K562 (cell line): Measurements from ENCODE around the gene SMURF1. TPM values are rescaled to one million over a fixed set of nuclear protein-coding genes. Genes with fewer than 3 reads are reported as not detected.

Source experiments
- ATAC-seq: fragments of 200-7000 bp; cut with Tn5 transposase; 3 replicates; pipeline ENCODE4 v1.9.1; 2020; ENCODE audit warnings: moderate library complexity
- BruUV-seq: library from RNA; stranded (reverse); fragments of 400-500 nt; replicated peaks from 2 replicates; lab custom pipeline; 2021; lab: Mats Ljungman, UMichigan
- CTCF ChIA-PET: fragments of 300-600 bp; formaldehyde crosslinking; extraction: SDS; loops from one replicate; lab custom pipeline; 2021; ENCODE audit warnings: low intra/inter-chr PET ratio; lab: Yijun Ruan, JAX
- POLR2A ChIA-PET: fragments of 300-600, 350-650 bp; sonication (Branson Sonifier 250); formaldehyde crosslinking; extraction: SDS; loops from one replicate; lab custom pipeline; 2021; ENCODE audit warnings: antibody characterized with exemption, inconsistent platforms; lab: Yijun Ruan, JAX
- DNase-seq, 4 experiments: peaks; one replicate each; pipeline versions ENCODE4 v3.0.0 to v3.0.0-alpha.2; 2011 to 2018; ENCODE audit warnings: low spot score in 3 of 4, mixed read lengths in 3 of 4; ENCODE audit errors: extremely low read depth in 1 of 4
- FAIRE-seq: peaks from 2 replicates; lab custom pipeline; 2011; peaks lifted over from hg19 to GRCh38; lab: Jason Lieb, UNC
- H2AFZ ChIP-seq: 2 replicates; pipeline ENCODE4 v1.6.0; 2011; ENCODE audit warnings: low read depth, low read length, control low read depth, inconsistent platforms
- H3K27ac ChIP-seq: fragments of 200-600 bp; 3 replicates; pipeline ENCODE4 v1.8.0; 2011; ENCODE audit warnings: low read depth, mild to moderate bottlenecking, control low read depth, inconsistent platforms, low read length, moderate library complexity, mixed read lengths; ENCODE audit errors: extremely low read depth
- H3K27me3 ChIP-seq, 2 experiments: fragments of 300-600 bp in 1 of 2; 2 replicates in 1 of 2; 3 replicates in 1 of 2; pipeline versions ENCODE4 v1.6.0 to v1.8.0; 2011; ENCODE audit warnings: inconsistent platforms in 2 of 2, low read length in 2 of 2, mild to moderate bottlenecking in 1 of 2, mixed read lengths in 1 of 2, moderate library complexity in 1 of 2; ENCODE audit not compliant: control insufficient read depth in 2 of 2, insufficient read depth in 2 of 2
- H3K36me3 ChIP-seq: fragments of 300-600 bp; 3 replicates; pipeline ENCODE4 v1.8.0; 2011; ENCODE audit warnings: mild to moderate bottlenecking, low read length, inconsistent platforms; ENCODE audit not compliant: control insufficient read depth, insufficient read depth
- H3K4me1 ChIP-seq, 2 experiments: fragments of 200-600 bp in 1 of 2; replicated peaks in 1 of 2; 2 replicates in 1 of 2; 3 replicates in 1 of 2; pipeline versions ENCODE4 v1.5.1 to v1.8.0; 2011; ENCODE audit warnings: inconsistent platforms in 2 of 2, low read length in 2 of 2, mild to moderate bottlenecking in 1 of 2, mixed read lengths in 1 of 2, moderate library complexity in 1 of 2; ENCODE audit not compliant: control insufficient read depth in 2 of 2, insufficient read depth in 2 of 2
- H3K4me2 ChIP-seq: 2 replicates; pipeline ENCODE4 v1.6.1; 2011; ENCODE audit warnings: low read length, control low read depth, inconsistent platforms, mixed read lengths; ENCODE audit not compliant: insufficient read depth
- H3K4me3 ChIP-seq: fragments of 200-600 bp; sonication (generic), shearing (Covaris generic); 2 replicates; pipeline ENCODE4 v1.5.1; 2016; ENCODE audit warnings: control low read depth, inconsistent platforms
- H3K79me2 ChIP-seq: fragments of 200-600 bp; 3 replicates; pipeline ENCODE4 v1.8.0; 2011; ENCODE audit warnings: low read length, inconsistent platforms; ENCODE audit not compliant: control insufficient read depth, insufficient read depth
- H3K9ac ChIP-seq, 2 experiments: 2 replicates each; pipeline versions ENCODE4 v1.6.0 to v1.6.1; 2011; ENCODE audit warnings: low read depth in 2 of 2, low read length in 2 of 2, control low read depth in 1 of 2, inconsistent platforms in 1 of 2, mild to moderate bottlenecking in 1 of 2, mixed read lengths in 1 of 2; ENCODE audit not compliant: insufficient read depth in 1 of 2
- H3K9me1 ChIP-seq: one replicate; pipeline ENCODE4 v1.6.0; 2011; ENCODE audit warnings: inconsistent platforms, mild to moderate bottlenecking, low read length, moderate library complexity; ENCODE audit not compliant: control insufficient read depth, insufficient read depth
- H3K9me3 ChIP-seq: replicated peaks from 2 replicates; pipeline ENCODE4 v1.5.1; 2011; ENCODE audit warnings: low read depth, low read length, inconsistent platforms; ENCODE audit not compliant: control insufficient read depth, insufficient read depth
- H4K20me1 ChIP-seq: replicated peaks from 2 replicates; pipeline ENCODE4 v1.6.1; 2011; ENCODE audit warnings: low read length, inconsistent platforms, mixed read lengths; ENCODE audit not compliant: control insufficient read depth, insufficient read depth
- ARID4B ChIP-seq: sonication (generic); formaldehyde crosslinking; IDR thresholded peaks from 2 replicates; pipeline ENCODE4 v1.8.0; 2022; ENCODE audit warnings: mild to moderate bottlenecking, missing genetic modification reagents
- CREB3 ChIP-seq: fragments of 450-650 bp; conservative IDR thresholded peaks from 2 replicates; pipeline ENCODE4 v1.6.1; 2016; ENCODE audit warnings: missing genetic modification characterization, low read depth, mild to moderate bottlenecking, missing compliant biosample characterization, moderate library complexity
- CREM ChIP-seq: IDR thresholded peaks from 2 replicates; pipeline ENCODE4 v1.6.1; 2014; ENCODE audit warnings: antibody characterized with exemption, low read depth
- ESRRA ChIP-seq: fragments of 450-650 bp; IDR thresholded peaks from 2 replicates; pipeline ENCODE4 v1.6.1; 2014; ENCODE audit warnings: low read depth, mild to moderate bottlenecking, moderate library complexity, borderline replicate concordance
- GATAD2B ChIP-seq: fragments of 450-650 bp; IDR thresholded peaks from 2 replicates; pipeline ENCODE4 v1.6.1; 2017; ENCODE audit warnings: mild to moderate bottlenecking, borderline replicate concordance
- HBP1 ChIP-seq: fragments of 450-650 bp; formaldehyde crosslinking; IDR thresholded peaks from 2 replicates; pipeline ENCODE4 v1.4.0; 2022; ENCODE audit warnings: missing genetic modification characterization
- MAFK ChIP-seq: IDR thresholded peaks from 2 replicates; pipeline ENCODE4 v1.6.1; 2011; ENCODE audit warnings: low read length, improper control_type of control experiment
- MBD1 ChIP-seq: fragments of 250-450 bp; sonication (Bioruptor Pico); IDR thresholded peaks from 2 replicates; pipeline ENCODE4 v1.8.0; 2022; ENCODE audit warnings: inconsistent platforms
- NFIC ChIP-seq: fragments of 450-650 bp; IDR thresholded peaks from 2 replicates; pipeline ENCODE4 v1.6.1; 2017; ENCODE audit warnings: mild to moderate bottlenecking, inconsistent platforms
- NFIX ChIP-seq: fragments of 250-450 bp; sonication (Bioruptor Pico); IDR thresholded peaks from 2 replicates; pipeline ENCODE4 v1.4.0; 2020; ENCODE audit warnings: low read depth, mild to moderate bottlenecking, moderate library complexity
- SIRT6 ChIP-seq: IDR thresholded peaks from one replicate; pipeline ENCODE4 v1.6.1; 2012; ENCODE audit warnings: low read depth, mild to moderate bottlenecking, control low read depth, inconsistent platforms, low read length, moderate library complexity
- ZNF695 ChIP-seq: fragments of 450-650 bp; formaldehyde crosslinking; IDR thresholded peaks from 2 replicates; pipeline ENCODE4 v1.4.0; 2020; ENCODE audit warnings: mild to moderate bottlenecking, moderate library complexity
- WGBS: fragments of 100-300 bp; shearing (Covaris generic); methylation state at CpG from one replicate; pipeline ENCODE4 v1.1.6; 2016; ENCODE audit warnings: low coverage, mixed read lengths; ENCODE audit not compliant: insufficient coverage; ENCODE audit errors: missing lambda C conversion rate; 5-methylcytosine and 5-hydroxymethylcytosine counted together
- in situ Hi-C: fragments of 300-500 bp; cut with MboI; formaldehyde crosslinking; loops from 4 replicates; pipeline ENCODE4 v1.15.0; 2018; ENCODE audit warnings: inconsistent platforms, mixed read lengths
- intact Hi-C: fragments of 100-400 bp; cut with micrococcal nuclease; formaldehyde crosslinking; loops from 2 replicates; pipeline ENCODE4 v1.14.2; 2022
- polyA plus RNA-seq, 8 experiments: library from polyadenylated mRNA; depleted of rRNA in 4 of 8; stranded (reverse) in 5 of 8; unstranded in 3 of 8; fragments of >200 nt; fragmentation: Nextera tagmentation in 2 of 8; fragmentation: Illumina TruSeq in 1 of 8; extraction: Ambion mirVana in 2 of 8; extraction: Trizol in 1 of 8; gene quantifications; 2 replicates each; pipeline versions ENCODE4 v1.2.1 to v1.2.3, GENCODE V29; 2011 to 2014; ENCODE audit warnings: inconsistent platforms in 1 of 8, missing spikeins in 1 of 8
- total RNA-seq, 7 experiments: library from RNA; depleted of rRNA in 6 of 7; stranded (reverse); fragments of >200 nt in 6 of 7; fragmentation: Illumina TruSeq in 2 of 7; extraction: Trizol in 2 of 7; gene quantifications; 2 replicates each; pipeline versions ENCODE4 v1.2.1 to v1.2.3, GENCODE V29; 2011 to 2021; ENCODE audit warnings: low replicate concordance in 1 of 7

Gene SMURF1
- total and polyA plus RNA-seq, 9 of the 15 experiments (the other 6 are each of a cell fraction or from before 2014, with no cell fraction given) = 1.0 to 20.1 (median 12.6) TPM

- WGBS = 39% methylated on average over 2 of the region's 2 CpGs
- Histone ChIP-seq H3K79me2 (peaks cover 61% of the 10 kb centered on the region), H3K9me1 (no peaks in the 10 kb centered on the region), H3K4me1 (peaks cover 0 to 4% of the 10 kb centered on the region in 2 experiments; a peak in 1 of 5 replicates), H3K27me3 (no peaks in the 10 kb centered on the region), H3K4me3 (no peak overlapping the region), H3K27ac (no peak overlapping the region), H3K9ac (no peak overlapping the region), H3K4me2 (no peak overlapping the region), H3K36me3 (0 out of 3 replicates have a peak, but pooled peaks cover 4% of the 10 kb centered on the region), H3K9me3 (no peaks in the 10 kb centered on the region; the same call in 1 of the 2 replicates), H2AFZ (no peak overlapping the region), H4K20me1 (no peaks in the 10 kb centered on the region)
- ChIA-PET POLR2A (no interaction called here), CTCF (no interaction called here)
- intact Hi-C loops (no loop called here), in situ Hi-C loops (no loop called here)
- FAIRE-seq = no peak
- ATAC-seq = no peak
- DNase-seq = no peak
- no TSS peak for BruUV-seq
- TF ChIP-seq ARID4B (no peak), SIRT6 (no peak), HBP1 (CRISPR knock-in tag) (no peak), ESRRA (no peak), CREB3 (tag) (no peak), NFIX (no peak), MBD1 (CRISPR knock-in tag) (no peak), MAFK (no peak), NFIC (no peak), CREM (no peak), GATAD2B (no peak), ZNF695 (CRISPR knock-in tag) (no peak)
These were observed 25.8 kb downstream of the SMURF1 start for GRCh38 chr7:99118077-99118476.
